Endothelial cell of umbilical vein (primary cell): ENCODE results near the gene DPY19L2. TPM values are rescaled to one million over a fixed set of nuclear protein-coding genes. Genes with fewer than 3 reads are reported as not detected.
"Not testable (repeated sequence)": the region's sequence is repeated elsewhere in the genome, so short reads cannot be mapped to it uniquely, and the experiment has no call there.

Experiments used
- BruUV-seq: library from RNA; stranded (reverse); fragments of 400-500 nt; replicated peaks from 2 replicates; lab custom pipeline; 2021; lab: Mats Ljungman, UMichigan
- CTCF ChIA-PET: fragments of 300-600, 350-600 bp; sonication (Branson Sonifier 250); formaldehyde crosslinking; loops from one replicate; lab custom pipeline; 2021; ENCODE audit warnings: antibody characterized with exemption, inconsistent platforms; lab: Charles Lee
- POLR2A ChIA-PET: fragments of 300-600, 350-600 bp; sonication (Branson Sonifier 250); formaldehyde crosslinking; loops from one replicate; lab custom pipeline; 2021; ENCODE audit warnings: antibody characterized with exemption, inconsistent platforms; lab: Charles Lee
- DNase-seq: peaks from one replicate; pipeline ENCODE4 v3.0.0-alpha.2; 2011; ENCODE audit warnings: low read depth, low spot score
- FAIRE-seq: peaks from 2 replicates; lab custom pipeline; 2011; peaks lifted over from hg19 to GRCh38; lab: Jason Lieb, UNC
- H2AFZ ChIP-seq: 2 replicates; pipeline ENCODE4 v1.6.0; 2012; ENCODE audit warnings: low read depth, low read length, control low read depth, inconsistent platforms
- H3K27ac ChIP-seq: 2 replicates; pipeline ENCODE4 v1.5.1; 2011; ENCODE audit warnings: low read depth, mild to moderate bottlenecking, control low read depth, low read length, moderate library complexity; ENCODE audit not compliant: insufficient read depth
- H3K27me3 ChIP-seq, 2 experiments: 2 replicates each; pipeline versions ENCODE4 v1.6.0 to v1.6.1; 2011; ENCODE audit warnings: low read length in 2 of 2, mixed read lengths in 1 of 2; ENCODE audit not compliant: control insufficient read depth in 2 of 2, insufficient read depth in 2 of 2
- H3K36me3 ChIP-seq, 2 experiments: 2 replicates in 1 of 2; 3 replicates in 1 of 2; pipeline ENCODE4 v1.5.1; 2011; ENCODE audit warnings: low read length in 2 of 2, mild to moderate bottlenecking in 1 of 2, moderate library complexity in 1 of 2; ENCODE audit not compliant: control insufficient read depth in 2 of 2, insufficient read depth in 2 of 2; ENCODE audit errors: extremely low read depth in 1 of 2
- H3K4me1 ChIP-seq: 3 replicates; pipeline ENCODE4 v1.5.1; 2011; ENCODE audit warnings: mild to moderate bottlenecking, low read length; ENCODE audit not compliant: control insufficient read depth, insufficient read depth; ENCODE audit errors: extremely low read depth
- H3K4me2 ChIP-seq: 2 replicates; pipeline ENCODE4 v1.6.1; 2011; ENCODE audit warnings: low read length, control low read depth, mixed read lengths; ENCODE audit not compliant: insufficient read depth
- H3K4me3 ChIP-seq, 3 experiments: fragments of 200-600 bp in 1 of 3; sonication (generic), shearing (Covaris generic) in 1 of 3; replicated peaks in 1 of 3; 2 replicates each; pipeline ENCODE4 v1.5.1; 2011 to 2016; ENCODE audit warnings: control low read depth in 3 of 3, low read length in 3 of 3, mild to moderate bottlenecking in 2 of 3, inconsistent platforms in 1 of 3, low read depth in 1 of 3, moderate library complexity in 1 of 3; ENCODE audit not compliant: insufficient read depth in 1 of 3
- H3K79me2 ChIP-seq: 2 replicates; pipeline ENCODE4 v1.6.0; 2012; ENCODE audit warnings: low read length, inconsistent platforms; ENCODE audit not compliant: control insufficient read depth, insufficient read depth
- H3K9ac ChIP-seq: replicated peaks from 2 replicates; pipeline ENCODE3; 2011; ENCODE audit warnings: low read length, control low read depth; ENCODE audit not compliant: insufficient read depth; ENCODE audit errors: extremely low read depth
- H3K9me1 ChIP-seq: replicated peaks from 3 replicates; pipeline ENCODE4 v1.6.0; 2011; ENCODE audit warnings: mild to moderate bottlenecking, low read length; ENCODE audit not compliant: control insufficient read depth, insufficient read depth; ENCODE audit errors: extremely low read depth
- H3K9me3 ChIP-seq: replicated peaks from 2 replicates; pipeline ENCODE4 v1.5.1; 2012; ENCODE audit warnings: low read length, inconsistent platforms; ENCODE audit not compliant: control insufficient read depth, insufficient read depth
- H4K20me1 ChIP-seq: replicated peaks from 2 replicates; pipeline ENCODE3; 2011; ENCODE audit warnings: mild to moderate bottlenecking, low read length; ENCODE audit not compliant: control insufficient read depth, insufficient read depth; ENCODE audit errors: extremely low read depth
- dilution Hi-C: fragments of 300-500 bp; cut with MboI; formaldehyde crosslinking; loops from one replicate; pipeline ENCODE4 v1.15.0; 2019; ENCODE audit warnings: low sequenced_read_pairs; ENCODE audit not compliant: extremely low pct_ligation_motif_present
- intact Hi-C: fragments of 100-400 bp; cut with micrococcal nuclease; formaldehyde crosslinking; loops from one replicate; pipeline ENCODE4 v1.10.0; 2022
- polyA plus RNA-seq, 4 experiments: library from polyadenylated mRNA; depleted of rRNA in 3 of 4; stranded (reverse) in 3 of 4; unstranded in 1 of 4; fragments of >200 nt; gene quantifications; 2 replicates each; pipeline versions ENCODE4 v1.2.1 to v1.2.3, GENCODE V29; 2011 to 2012; ENCODE audit warnings: missing spikeins in 1 of 4
- total RNA-seq: library from RNA; stranded (reverse); gene quantifications from 2 replicates; pipeline ENCODE4 v1.2.3, GENCODE V29; 2021

DPY19L2 gene
- total and polyA plus RNA-seq, 2 donors (not counting 3 experiments of a cell fraction or from before 2014, with no cell fraction given) = 0.59 to 1.6 TPM

DNA sequence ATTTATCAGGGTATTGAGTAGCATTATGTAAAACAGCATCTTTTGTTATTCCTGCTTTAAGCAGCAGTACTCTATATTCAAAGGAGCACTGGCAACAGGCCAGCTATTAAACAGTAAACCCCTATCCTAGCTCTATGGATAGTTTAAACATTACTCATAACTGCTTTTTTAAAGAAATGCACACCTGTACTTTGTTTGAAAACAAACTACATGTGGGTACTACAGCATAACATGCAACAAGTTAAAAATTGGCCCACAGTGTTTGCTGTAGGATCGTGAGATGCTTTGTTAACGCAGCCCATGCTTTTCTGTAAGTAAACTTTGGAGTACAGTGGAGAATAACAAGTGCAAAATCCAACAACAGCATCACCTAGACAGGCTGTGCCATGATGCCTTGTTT lies 14.3 kb upstream of the DPY19L2 start:
- FAIRE-seq, H3K36me3 ChIP-seq, POLR2A ChIA-PET, CTCF ChIA-PET, BruUV-seq, H3K79me2 ChIP-seq, dilution Hi-C loops, DNase-seq, H4K20me1 ChIP-seq, H3K4me1 ChIP-seq, H3K9me1 ChIP-seq, intact Hi-C loops, H3K27ac ChIP-seq, H3K9me3 ChIP-seq, H3K4me2 ChIP-seq, H3K27me3 ChIP-seq, H2AFZ ChIP-seq, H3K9ac ChIP-seq, H3K4me3 ChIP-seq: not testable (repeated sequence)

DNA sequence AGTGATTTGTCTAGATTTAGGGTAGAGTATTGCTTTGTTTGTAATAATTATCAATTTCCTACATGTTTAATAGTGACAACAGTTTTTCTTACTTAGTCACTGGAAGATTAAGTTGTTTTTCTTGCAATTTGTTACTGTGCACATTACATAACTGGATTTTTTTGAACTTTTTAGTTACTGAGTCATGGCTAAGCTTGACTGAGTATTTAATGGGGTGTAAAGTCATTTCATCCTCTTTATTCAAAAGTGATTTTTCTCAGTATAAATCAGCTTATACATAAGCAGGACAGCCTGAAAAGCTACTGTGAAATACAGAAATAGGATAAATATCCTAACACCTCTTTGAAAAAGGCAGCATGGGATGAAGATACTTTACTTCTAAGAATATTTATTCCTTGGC lies 12.5 kb upstream of the DPY19L2 start:
- dilution Hi-C loops, H3K79me2 ChIP-seq, H3K9me3 ChIP-seq, CTCF ChIA-PET, H3K9me1 ChIP-seq, POLR2A ChIA-PET, H2AFZ ChIP-seq, intact Hi-C loops, H3K9ac ChIP-seq, H3K4me2 ChIP-seq, FAIRE-seq, DNase-seq, BruUV-seq, H3K36me3 ChIP-seq, H3K27me3 ChIP-seq, H4K20me1 ChIP-seq, H3K4me1 ChIP-seq, H3K4me3 ChIP-seq, H3K27ac ChIP-seq: not testable (repeated sequence)

GRCh38 chr12:63672550-63672949 lies 4.3 kb upstream of the DPY19L2 start:
- H3K9me1 ChIP-seq, H4K20me1 ChIP-seq, H3K79me2 ChIP-seq, BruUV-seq, H2AFZ ChIP-seq, H3K4me1 ChIP-seq, DNase-seq, H3K27me3 ChIP-seq, POLR2A ChIA-PET, H3K27ac ChIP-seq, H3K9ac ChIP-seq, dilution Hi-C loops, H3K9me3 ChIP-seq, H3K36me3 ChIP-seq, H3K4me3 ChIP-seq, FAIRE-seq, H3K4me2 ChIP-seq: not testable (repeated sequence)
- CTCF ChIA-PET = interaction anchor here (0.8 kb wide), 1 partner anchor 94 kb away, joined by 3 read pairs; no protein-coding TSS in a partner anchor
- intact Hi-C loops = loop anchor here (5.0 kb wide), 2 partner anchors 130 to 585 kb away; no protein-coding TSS in a partner anchor

GRCh38 chr12:63669936-63670335 lies 1.6 kb upstream of the DPY19L2 start:
- POLR2A ChIA-PET, H3K9ac ChIP-seq, H3K4me3 ChIP-seq, H2AFZ ChIP-seq, H3K4me1 ChIP-seq, CTCF ChIA-PET, H3K36me3 ChIP-seq, H4K20me1 ChIP-seq, H3K27ac ChIP-seq, H3K4me2 ChIP-seq, H3K79me2 ChIP-seq, H3K27me3 ChIP-seq, DNase-seq, BruUV-seq, FAIRE-seq, dilution Hi-C loops, H3K9me1 ChIP-seq, H3K9me3 ChIP-seq: not testable (repeated sequence)
- intact Hi-C loops = loop anchor here (2.0 to 5.0 kb wide), 5 partner anchors 132 to 587 kb away; no protein-coding TSS in a partner anchor
